Transverse colon (tissue), 3 donors: ENCODE measurements around the gene NAALAD2.

Source experiments
- CTCF ChIP-seq, 5 experiments: fragments of 200-600 bp in 3 of 5; fragments of 450-650 bp in 2 of 5; sonication (generic) in 3 of 5; IDR thresholded peaks; 1 replicate in 2 of 5; 2 replicates in 3 of 5; pipeline ENCODE4 v1.5.1; 2016 to 2017; ENCODE audit warnings: antibody characterized with exemption in 5 of 5, inconsistent platforms in 3 of 5, mild to moderate bottlenecking in 2 of 5, moderate library complexity in 1 of 5
- POLR2A ChIP-seq: fragments of 450-650 bp; IDR thresholded peaks from one replicate; pipeline ENCODE4 v1.6.1; 2016; ENCODE audit warnings: antibody characterized with exemption, mild to moderate bottlenecking, moderate library complexity

- TF ChIP-seq CTCF (IDR thresholded peaks at IDR 0.05) (no peak), POLR2A (no peak)
These were observed 93.6 kb downstream of the NAALAD2 start for GRCh38 chr11:90228056-90228455.
